Neural cell (in vitro differentiated cells): ENCODE data around the gene CLNK. TPM values are rescaled to one million over a fixed set of nuclear protein-coding genes. Genes with fewer than 3 reads are reported as not detected.

Experiments
- H2AFZ ChIP-seq: fragments of 200-600, 300-800 bp; sonication (generic), shearing (Covaris generic); 2 replicates; pipeline ENCODE4 v1.6.0; 2014; ENCODE audit warnings: low read depth, mild to moderate bottlenecking, antibody characterized with exemption, low read length, moderate library complexity
- H3F3A ChIP-seq: fragments of 200-600 bp; shearing (Covaris generic); 2 replicates; pipeline ENCODE4 v1.6.1; 2016; ENCODE audit warnings: mild to moderate bottlenecking, moderate library complexity, mixed read lengths, antibody characterized with exemption, low read length; ENCODE audit not compliant: insufficient read depth, poor library complexity, severe bottlenecking
- H3K27ac ChIP-seq: fragments of 200-600, 300-800 bp; sonication (generic), shearing (Covaris generic); 2 replicates; pipeline ENCODE4 v1.5.1; 2014; ENCODE audit warnings: mild to moderate bottlenecking, low read length, moderate library complexity
- H3K27me3 ChIP-seq: fragments of 300-800, 200-600 bp; sonication (generic), shearing (Covaris generic); 2 replicates; pipeline ENCODE4 v1.6.0; 2014; ENCODE audit warnings: mild to moderate bottlenecking, low read depth, low read length, moderate library complexity; ENCODE audit not compliant: insufficient read depth
- H3K36me3 ChIP-seq: fragments of 300-800, 200-600 bp; sonication (generic), shearing (Covaris generic); 2 replicates; pipeline ENCODE4 v1.5.1; 2014; ENCODE audit warnings: mild to moderate bottlenecking, antibody characterized with exemption, low read length, moderate library complexity; ENCODE audit not compliant: insufficient read depth
- H3K4me2 ChIP-seq: fragments of 300-800, 200-600 bp; sonication (generic), shearing (Covaris generic); 2 replicates; pipeline ENCODE4 v1.6.0; 2014; ENCODE audit warnings: mild to moderate bottlenecking, low read length
- H3K4me3 ChIP-seq: fragments of 300-800, 200-600 bp; sonication (generic), shearing (Covaris generic); 2 replicates; pipeline ENCODE4 v1.5.1; 2014; ENCODE audit warnings: mild to moderate bottlenecking, low read length, moderate library complexity
- H3K79me2 ChIP-seq: fragments of 200-600 bp; shearing (Covaris generic); replicated peaks from 2 replicates; pipeline ENCODE4 v1.6.0; 2014; ENCODE audit warnings: mild to moderate bottlenecking, low read length, moderate library complexity; ENCODE audit not compliant: insufficient read depth
- H3K9ac ChIP-seq: fragments of 300-800, 200-600 bp; sonication (generic), shearing (Covaris generic); 2 replicates; pipeline ENCODE4 v1.6.1; 2016; ENCODE audit warnings: mild to moderate bottlenecking, low read length, mixed read lengths
- H3K9me2 ChIP-seq: fragments of 200-600 bp; shearing (Covaris generic); 2 replicates; pipeline ENCODE4 v1.6.1; 2016; ENCODE audit warnings: mild to moderate bottlenecking, low read length, mixed read lengths; ENCODE audit not compliant: insufficient read depth
- H3K9me3 ChIP-seq: fragments of 200-600, 300-800 bp; sonication (generic), shearing (Covaris generic); 2 replicates; pipeline ENCODE4 v1.6.1; 2016; ENCODE audit warnings: mild to moderate bottlenecking, mixed run types, low read length, moderate library complexity, mixed read lengths
- H4K20me1 ChIP-seq: fragments of 200-600 bp; shearing (Covaris generic); 2 replicates; pipeline ENCODE4 v1.6.1; 2016; ENCODE audit warnings: mild to moderate bottlenecking, mixed run types; ENCODE audit not compliant: insufficient read depth
- EP300 ChIP-seq: fragments of 450-650 bp; conservative IDR thresholded peaks from 2 replicates; pipeline ENCODE4 v1.6.1; 2014; ENCODE audit warnings: antibody characterized with exemption, mild to moderate bottlenecking, moderate library complexity; ENCODE audit not compliant: poor library complexity, severe bottlenecking
- EZH2 ChIP-seq: fragments of 200-600, 300-800 bp; shearing (Covaris generic), sonication (generic); IDR thresholded peaks from 2 replicates; pipeline ENCODE4 v1.6.1; 2014; ENCODE audit warnings: antibody characterized with exemption, low read length, borderline replicate concordance, mild to moderate bottlenecking; ENCODE audit not compliant: insufficient read depth, poor library complexity, severe bottlenecking
- MXI1 ChIP-seq: fragments of 450-650 bp; conservative IDR thresholded peaks from 2 replicates; pipeline ENCODE4 v1.6.1; 2014; ENCODE audit warnings: antibody characterized with exemption, mild to moderate bottlenecking; ENCODE audit not compliant: poor library complexity, severe bottlenecking
- POLR2AphosphoS5 ChIP-seq: IDR thresholded peaks from 2 replicates; pipeline ENCODE4 v1.6.1; 2012
- RAD21 ChIP-seq: fragments of 450-650 bp; conservative IDR thresholded peaks from 2 replicates; pipeline ENCODE4 v1.6.1; 2014; ENCODE audit warnings: antibody characterized with exemption, mild to moderate bottlenecking, moderate library complexity
- SMC3 ChIP-seq: fragments of 450-650 bp; conservative IDR thresholded peaks from 2 replicates; pipeline ENCODE4 v1.6.1; 2014; ENCODE audit warnings: antibody characterized with exemption, mild to moderate bottlenecking, moderate library complexity; ENCODE audit not compliant: poor library complexity
- TAF1 ChIP-seq: IDR thresholded peaks from 2 replicates; pipeline ENCODE4 v1.6.1; 2012; ENCODE audit warnings: low read depth
- polyA minus RNA-seq: library from RNA; depleted of rRNA, polyadenylated mRNA; stranded (reverse); fragments of >200 nt; gene quantifications from 2 replicates; pipeline ENCODE4 v1.2.3, GENCODE V29; 2014
- polyA plus RNA-seq: library from polyadenylated mRNA; depleted of rRNA; stranded (reverse); fragments of >200 nt; gene quantifications from 2 replicates; pipeline ENCODE4 v1.2.3, GENCODE V29; 2014
- TF ChIP-seq, protein P1 (sequence below): fragments of 450-650 bp; IDR thresholded peaks from 2 replicates; pipeline ENCODE4 v1.5.1; 2014; ENCODE audit warnings: antibody characterized with exemption, mild to moderate bottlenecking, moderate library complexity; ENCODE audit not compliant: poor library complexity, severe bottlenecking
- TF ChIP-seq, protein P2 (sequence below): IDR thresholded peaks from 2 replicates; pipeline ENCODE4 v1.6.1; 2012; ENCODE audit warnings: borderline replicate concordance

The CLNK gene
- polyA plus RNA-seq (not detected in 2 replicates), polyA minus RNA-seq (not detected in 2 replicates)

- Histone ChIP-seq H2AFZ (no peak within 1 kb of the TSS), H3K9ac (no peak within 1 kb of the TSS), H3K79me2 (no peaks in the 10 kb centered on the region), H3K36me3 (no peaks in the 10 kb centered on the region), H3K27me3 (no peaks in the 10 kb centered on the region), H3K9me3 (no peaks in the 10 kb centered on the region), H3K9me2 (no peaks in the 10 kb centered on the region), H4K20me1 (no peaks in the 10 kb centered on the region), H3K4me2 (no peak within 1 kb of the TSS), H3K27ac (no peak within 1 kb of the TSS), H3F3A (no peaks in the 10 kb centered on the region), H3K4me3 (no peak within 1 kb of the TSS)
- TF ChIP-seq TAF1 (no peak), RAD21 (no peak), EP300 (no peak), POLR2AphosphoS5 (no peak)
- TF ChIP-seq, protein P1, sequence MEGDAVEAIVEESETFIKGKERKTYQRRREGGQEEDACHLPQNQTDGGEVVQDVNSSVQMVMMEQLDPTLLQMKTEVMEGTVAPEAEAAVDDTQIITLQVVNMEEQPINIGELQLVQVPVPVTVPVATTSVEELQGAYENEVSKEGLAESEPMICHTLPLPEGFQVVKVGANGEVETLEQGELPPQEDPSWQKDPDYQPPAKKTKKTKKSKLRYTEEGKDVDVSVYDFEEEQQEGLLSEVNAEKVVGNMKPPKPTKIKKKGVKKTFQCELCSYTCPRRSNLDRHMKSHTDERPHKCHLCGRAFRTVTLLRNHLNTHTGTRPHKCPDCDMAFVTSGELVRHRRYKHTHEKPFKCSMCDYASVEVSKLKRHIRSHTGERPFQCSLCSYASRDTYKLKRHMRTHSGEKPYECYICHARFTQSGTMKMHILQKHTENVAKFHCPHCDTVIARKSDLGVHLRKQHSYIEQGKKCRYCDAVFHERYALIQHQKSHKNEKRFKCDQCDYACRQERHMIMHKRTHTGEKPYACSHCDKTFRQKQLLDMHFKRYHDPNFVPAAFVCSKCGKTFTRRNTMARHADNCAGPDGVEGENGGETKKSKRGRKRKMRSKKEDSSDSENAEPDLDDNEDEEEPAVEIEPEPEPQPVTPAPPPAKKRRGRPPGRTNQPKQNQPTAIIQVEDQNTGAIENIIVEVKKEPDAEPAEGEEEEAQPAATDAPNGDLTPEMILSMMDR: no peak
Measured at GRCh38 chr4:10684631-10685030, at the start of gene CLNK. Gene CLNK (minus strand): TSS chr4:10684768. CDS start chr4:10667869, 16,899 bp downstream.

DNA sequence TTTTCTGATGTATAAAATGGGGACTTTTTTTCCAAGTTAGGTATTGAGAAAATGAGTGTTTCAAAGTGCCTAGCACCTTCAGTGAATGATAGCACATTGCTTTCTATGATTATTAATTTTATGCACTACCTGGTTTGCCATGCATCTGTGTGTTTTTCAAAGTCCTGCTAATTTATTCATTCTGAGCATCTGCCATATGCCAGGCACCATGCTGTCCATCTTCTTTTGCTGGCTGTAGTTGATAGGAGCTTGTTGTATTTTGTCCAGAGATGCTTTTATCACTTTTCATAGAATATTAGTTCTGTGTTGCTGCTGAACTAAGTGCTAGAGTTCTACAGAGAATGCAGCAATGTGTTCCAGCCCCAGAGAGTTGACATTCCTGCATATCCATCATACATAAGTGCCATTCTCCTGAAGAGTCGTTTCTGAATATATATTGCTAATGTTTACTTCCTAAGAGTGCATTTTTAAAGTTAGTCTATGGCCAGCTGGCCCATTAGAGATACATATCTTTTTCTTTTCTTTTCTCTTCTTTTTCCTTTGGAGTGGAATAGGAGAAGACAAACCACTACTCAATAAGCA lies 49.0 kb upstream of the CLNK start:
- H3K9ac ChIP-seq: no peak overlapping the region
- H3K79me2 ChIP-seq: no peaks in the 10 kb centered on the region
- H3K27me3 ChIP-seq: no peaks in the 10 kb centered on the region
- no peak overlapping the region for H3K4me3 ChIP-seq
- H3K9me3 ChIP-seq: no peaks in the 10 kb centered on the region
- H3K9me2 ChIP-seq: no peaks in the 10 kb centered on the region
- H2AFZ ChIP-seq: no peak overlapping the region
- no peaks in the 10 kb centered on the region for H3K36me3 ChIP-seq
- TF ChIP-seq POLR2AphosphoS5: no peak
- no peak for TF ChIP-seq SMC3
- no peak for TF ChIP-seq EP300
- TF ChIP-seq, protein P2, sequence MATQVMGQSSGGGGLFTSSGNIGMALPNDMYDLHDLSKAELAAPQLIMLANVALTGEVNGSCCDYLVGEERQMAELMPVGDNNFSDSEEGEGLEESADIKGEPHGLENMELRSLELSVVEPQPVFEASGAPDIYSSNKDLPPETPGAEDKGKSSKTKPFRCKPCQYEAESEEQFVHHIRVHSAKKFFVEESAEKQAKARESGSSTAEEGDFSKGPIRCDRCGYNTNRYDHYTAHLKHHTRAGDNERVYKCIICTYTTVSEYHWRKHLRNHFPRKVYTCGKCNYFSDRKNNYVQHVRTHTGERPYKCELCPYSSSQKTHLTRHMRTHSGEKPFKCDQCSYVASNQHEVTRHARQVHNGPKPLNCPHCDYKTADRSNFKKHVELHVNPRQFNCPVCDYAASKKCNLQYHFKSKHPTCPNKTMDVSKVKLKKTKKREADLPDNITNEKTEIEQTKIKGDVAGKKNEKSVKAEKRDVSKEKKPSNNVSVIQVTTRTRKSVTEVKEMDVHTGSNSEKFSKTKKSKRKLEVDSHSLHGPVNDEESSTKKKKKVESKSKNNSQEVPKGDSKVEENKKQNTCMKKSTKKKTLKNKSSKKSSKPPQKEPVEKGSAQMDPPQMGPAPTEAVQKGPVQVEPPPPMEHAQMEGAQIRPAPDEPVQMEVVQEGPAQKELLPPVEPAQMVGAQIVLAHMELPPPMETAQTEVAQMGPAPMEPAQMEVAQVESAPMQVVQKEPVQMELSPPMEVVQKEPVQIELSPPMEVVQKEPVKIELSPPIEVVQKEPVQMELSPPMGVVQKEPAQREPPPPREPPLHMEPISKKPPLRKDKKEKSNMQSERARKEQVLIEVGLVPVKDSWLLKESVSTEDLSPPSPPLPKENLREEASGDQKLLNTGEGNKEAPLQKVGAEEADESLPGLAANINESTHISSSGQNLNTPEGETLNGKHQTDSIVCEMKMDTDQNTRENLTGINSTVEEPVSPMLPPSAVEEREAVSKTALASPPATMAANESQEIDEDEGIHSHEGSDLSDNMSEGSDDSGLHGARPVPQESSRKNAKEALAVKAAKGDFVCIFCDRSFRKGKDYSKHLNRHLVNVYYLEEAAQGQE: no peak
- no peak for TF ChIP-seq RAD21
- no peak for TF ChIP-seq TAF1
- TF ChIP-seq EZH2: no peak
- TF ChIP-seq, protein P1: no peak
- TF ChIP-seq MXI1: no peak
- H3K4me2 ChIP-seq: no peak overlapping the region
- no peak overlapping the region for H3K27ac ChIP-seq
- H3F3A ChIP-seq: no peaks in the 10 kb centered on the region
- no peaks in the 10 kb centered on the region for H4K20me1 ChIP-seq
